ENCODE data around the gene SMC4.

SMC4 gene

DNA sequence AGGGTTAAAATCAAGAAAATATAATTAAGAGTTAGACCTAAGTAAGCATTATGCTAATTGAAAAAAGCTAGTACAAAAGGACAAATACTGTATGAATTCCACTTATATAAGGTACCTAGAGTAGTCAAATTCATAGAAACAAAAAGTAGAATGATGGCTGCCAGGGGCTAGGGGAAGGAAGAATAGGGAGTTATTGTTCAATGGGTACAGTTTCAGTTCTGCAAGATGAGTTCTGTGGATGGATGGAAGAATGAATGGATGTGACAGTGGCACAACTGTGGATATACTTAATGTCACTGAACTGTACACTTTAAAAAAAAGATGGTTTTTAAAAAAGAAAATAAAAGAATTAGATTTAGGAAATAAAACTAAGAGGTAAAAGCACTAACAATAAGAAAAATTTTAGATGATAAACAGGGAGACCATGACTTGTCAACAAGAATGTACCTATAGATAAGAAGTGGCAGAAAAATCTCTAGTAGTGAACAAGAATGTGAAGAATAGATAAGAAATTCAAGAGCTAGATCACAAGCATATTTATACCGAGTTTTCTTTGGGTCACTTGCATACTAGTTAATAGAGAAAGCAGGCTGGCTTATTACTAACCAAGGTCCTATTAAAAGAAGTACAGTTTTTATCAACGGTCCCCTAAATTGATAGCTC lies 6.0 kb upstream of the SMC4 start:
- FAIRE-seq (no peak), DNase-seq (ENCODE audit: insufficient read length, low spot score) (no peak)

DNA sequence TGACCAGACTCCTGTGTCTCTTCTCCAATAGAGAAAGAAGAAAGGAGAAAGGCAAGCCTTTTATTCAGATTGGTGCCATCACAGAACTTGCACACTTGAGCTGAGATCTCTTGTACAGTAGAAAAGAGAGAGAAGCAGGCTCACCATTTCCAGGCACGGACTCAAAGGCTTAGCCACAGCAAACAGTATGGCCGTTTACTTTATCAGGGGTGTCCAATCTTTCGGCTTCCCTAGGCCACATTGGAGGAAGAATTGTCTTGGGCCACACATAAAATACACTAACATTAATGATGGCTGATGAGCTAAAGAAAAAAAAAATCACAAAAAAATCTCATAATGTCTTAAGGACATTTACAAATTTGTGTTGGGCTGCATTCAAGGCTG lies 5.4 kb upstream of the SMC4 start:
- FAIRE-seq (no peak), DNase-seq (ENCODE audit: insufficient read length, low spot score) (no peak)

DNA sequence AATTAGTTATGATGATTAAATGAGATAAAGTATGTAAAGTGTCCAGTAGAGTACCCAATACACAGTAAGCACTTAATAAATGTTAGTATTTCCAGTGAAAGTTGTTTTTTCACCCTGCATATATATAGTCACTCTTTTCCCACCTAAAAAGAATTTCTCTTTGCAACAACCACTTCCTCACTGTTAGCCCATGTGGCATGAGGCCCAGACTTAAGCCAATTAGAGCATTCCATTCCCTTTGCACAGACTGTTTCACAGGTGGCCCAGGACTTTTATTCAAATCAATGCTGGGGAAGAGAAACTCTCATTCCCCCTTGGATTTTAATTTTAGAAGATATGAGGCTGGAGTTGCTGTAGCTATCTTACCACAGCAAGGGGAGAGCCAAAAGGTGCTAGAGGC lies 4.2 kb upstream of the SMC4 start:
- FAIRE-seq = no peak
- peak; percentile 47 for DNase-seq (ENCODE audit: insufficient read length, low spot score)

DNA sequence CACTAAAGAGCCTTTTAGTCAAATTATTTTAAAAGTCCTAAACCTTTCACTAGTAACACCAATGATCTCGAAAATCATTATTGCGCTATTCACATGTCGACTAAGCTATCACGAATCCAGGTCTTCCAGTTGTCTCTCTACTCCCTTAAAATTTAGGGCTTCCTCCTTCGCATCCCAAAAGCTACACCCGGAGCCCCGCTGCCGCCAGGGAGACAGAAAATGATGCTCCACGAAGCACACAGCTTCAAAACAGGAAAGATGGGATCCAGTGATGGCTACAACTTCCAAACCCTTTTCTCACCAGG lies 678 bp upstream of the SMC4 start:
- DNase-seq (ENCODE audit: insufficient read length, low spot score) = no peak
- no peak for FAIRE-seq

DNA sequence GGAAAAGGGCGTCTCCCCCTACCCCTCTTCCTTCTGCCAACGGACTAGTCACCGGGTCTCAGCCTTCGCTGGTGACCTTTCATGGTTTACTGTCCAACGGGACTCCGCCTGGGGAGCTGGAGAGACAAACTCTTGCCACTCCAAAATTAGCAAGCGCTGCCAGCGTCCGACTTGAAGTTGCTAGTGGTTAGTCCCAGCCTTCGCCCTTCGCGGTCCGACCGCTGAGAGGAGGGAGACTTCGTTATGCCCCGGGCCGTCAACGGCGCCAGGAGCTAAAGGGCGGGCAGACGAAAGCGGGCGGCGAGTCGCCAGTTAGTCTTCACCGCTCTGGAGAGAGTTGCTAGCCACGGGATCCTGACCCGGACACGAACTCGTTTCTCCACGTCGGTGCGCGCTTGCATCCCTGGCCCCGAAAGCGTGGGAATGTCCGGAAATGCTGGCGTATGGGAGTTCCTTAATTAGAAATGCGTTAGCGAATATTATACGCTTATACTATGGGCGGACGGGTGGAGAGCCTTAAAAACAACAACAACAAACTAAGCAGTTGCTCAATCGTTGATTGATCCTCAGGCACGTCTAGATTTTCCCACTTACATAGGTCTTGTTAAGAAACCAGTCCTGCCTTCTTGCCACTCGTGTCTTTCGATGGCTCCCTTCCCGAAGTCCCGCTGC lies 716 bp downstream of the SMC4 start:
- FAIRE-seq (no peak), DNase-seq (ENCODE audit: insufficient read length, low spot score) (no peak)

DNA sequence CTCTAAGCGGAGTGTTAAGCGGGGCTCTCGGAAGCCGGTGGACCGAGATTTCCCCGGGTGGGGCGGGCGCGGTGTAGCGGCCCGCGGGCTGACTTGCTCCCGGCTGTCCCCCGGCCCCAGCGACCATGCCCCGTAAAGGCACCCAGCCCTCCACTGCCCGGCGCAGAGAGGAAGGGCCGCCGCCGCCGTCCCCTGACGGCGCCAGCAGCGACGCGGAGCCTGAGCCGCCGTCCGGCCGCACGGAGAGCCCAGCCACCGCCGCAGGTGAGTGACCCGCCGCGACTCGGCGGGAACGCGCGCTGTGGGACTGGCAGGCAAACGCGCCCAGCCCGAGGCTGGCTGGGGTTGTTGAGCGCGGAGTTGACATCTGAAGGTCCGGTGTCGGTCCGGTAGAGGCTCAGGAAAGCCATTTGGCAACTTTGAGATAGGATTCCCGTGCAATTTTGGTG lies 1.3 kb downstream of the SMC4 start:
- DNase-seq (ENCODE audit: insufficient read length, low spot score) = no peak
- FAIRE-seq = no peak

DNA sequence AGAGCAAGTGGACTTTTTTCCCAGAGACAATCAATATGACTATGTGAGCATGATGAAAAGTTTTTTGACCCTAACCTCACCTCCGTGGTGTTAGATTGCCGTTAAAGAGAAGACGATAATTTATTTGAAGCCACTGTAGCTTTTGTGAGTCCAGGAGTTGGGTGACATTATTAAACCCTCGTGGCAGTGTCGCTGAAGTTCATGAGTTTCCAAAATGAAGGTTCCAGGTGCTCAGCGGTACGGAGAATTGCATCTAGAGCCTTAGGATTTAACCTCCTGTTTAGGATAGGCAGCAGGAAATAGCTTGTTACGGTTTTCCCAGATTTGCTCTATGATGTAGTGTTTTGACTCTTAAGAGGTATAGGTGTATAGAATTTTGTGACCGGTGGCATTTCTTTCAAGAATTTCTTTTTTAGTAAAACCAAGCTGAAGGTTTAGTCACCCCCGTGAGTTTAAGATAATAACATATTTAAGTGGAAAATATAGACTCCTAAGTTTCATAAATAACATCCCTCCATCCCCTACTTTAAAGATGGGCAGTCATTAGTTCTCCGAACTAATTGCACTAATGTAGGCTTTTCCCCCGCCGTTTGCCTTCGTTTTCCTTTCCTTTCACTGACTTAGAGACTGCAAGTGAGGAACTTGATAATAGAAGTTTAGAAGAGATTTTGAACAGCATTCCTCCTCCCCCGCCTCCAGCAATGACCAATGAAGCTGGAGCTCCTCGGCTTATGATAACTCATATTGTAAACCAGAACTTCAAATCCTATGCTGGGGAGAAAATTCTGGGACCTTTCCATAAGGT lies 2.0 kb downstream of the SMC4 start:
- FAIRE-seq = no peak
- DNase-seq (ENCODE audit: insufficient read length, low spot score) = peak; percentile 26

DNA sequence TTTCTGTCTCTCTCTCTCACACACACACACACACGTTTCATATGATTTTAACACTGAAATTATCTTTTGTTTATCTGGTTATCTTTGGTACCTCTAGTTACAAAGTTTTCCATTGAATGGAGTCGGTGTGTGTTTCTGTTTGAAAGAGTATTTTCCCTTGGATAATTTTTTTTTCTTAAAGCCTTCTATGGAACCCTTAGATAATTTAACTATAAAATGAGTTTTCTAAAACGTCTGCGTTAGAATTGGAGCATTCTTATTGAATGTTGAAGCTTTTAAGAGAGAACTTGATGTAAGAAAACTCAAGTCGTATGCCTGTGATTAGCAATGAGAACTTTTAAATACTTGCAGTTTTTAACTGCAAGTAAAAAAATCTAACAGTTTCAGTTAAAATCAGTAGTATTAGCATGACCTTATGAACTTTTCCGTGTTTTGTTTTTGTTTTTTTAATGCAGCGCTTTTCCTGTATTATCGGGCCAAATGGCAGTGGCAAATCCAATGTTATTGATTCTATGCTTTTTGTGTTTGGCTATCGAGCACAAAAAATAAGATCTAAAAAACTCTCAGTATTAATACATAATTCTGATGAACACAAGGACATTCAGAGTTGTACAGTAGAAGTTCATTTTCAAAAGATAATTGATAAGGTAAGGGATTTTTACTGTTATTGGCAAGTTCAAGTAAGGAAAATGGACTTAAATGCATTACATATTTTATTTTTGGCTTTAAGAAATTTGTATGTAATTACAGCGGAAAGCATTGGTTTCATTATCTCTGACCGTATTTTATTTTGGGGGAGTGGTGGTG lies 3.0 kb downstream of the SMC4 start:
- no peak for FAIRE-seq
- DNase-seq (ENCODE audit: insufficient read length, low spot score) = no peak

DNA sequence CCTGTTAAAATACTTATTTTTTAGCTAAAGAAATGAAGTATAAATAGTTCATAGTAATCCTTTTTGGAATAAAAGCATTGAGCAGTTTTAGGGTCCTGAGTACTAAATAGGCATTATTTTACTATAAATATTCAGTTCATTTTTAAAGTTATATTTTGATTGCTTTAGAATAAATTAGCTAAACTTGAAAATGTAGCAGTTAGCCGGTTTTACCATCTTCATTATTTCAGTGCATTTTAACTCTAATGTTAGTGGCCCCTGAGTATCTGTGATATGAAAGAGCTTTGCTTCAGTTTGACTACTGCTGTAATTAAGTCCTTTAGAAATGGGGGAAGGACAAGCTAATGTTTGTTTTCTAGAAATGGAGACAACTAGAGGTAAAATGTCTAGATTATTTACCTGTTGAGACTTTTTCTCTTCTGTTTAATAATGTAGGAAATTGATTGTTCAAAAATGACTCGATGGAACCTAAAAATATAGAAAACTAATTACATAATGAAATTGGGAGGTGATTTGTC lies 3.6 kb downstream of the SMC4 start:
- FAIRE-seq (no peak), DNase-seq (ENCODE audit: insufficient read length, low spot score) (no peak)

DNA sequence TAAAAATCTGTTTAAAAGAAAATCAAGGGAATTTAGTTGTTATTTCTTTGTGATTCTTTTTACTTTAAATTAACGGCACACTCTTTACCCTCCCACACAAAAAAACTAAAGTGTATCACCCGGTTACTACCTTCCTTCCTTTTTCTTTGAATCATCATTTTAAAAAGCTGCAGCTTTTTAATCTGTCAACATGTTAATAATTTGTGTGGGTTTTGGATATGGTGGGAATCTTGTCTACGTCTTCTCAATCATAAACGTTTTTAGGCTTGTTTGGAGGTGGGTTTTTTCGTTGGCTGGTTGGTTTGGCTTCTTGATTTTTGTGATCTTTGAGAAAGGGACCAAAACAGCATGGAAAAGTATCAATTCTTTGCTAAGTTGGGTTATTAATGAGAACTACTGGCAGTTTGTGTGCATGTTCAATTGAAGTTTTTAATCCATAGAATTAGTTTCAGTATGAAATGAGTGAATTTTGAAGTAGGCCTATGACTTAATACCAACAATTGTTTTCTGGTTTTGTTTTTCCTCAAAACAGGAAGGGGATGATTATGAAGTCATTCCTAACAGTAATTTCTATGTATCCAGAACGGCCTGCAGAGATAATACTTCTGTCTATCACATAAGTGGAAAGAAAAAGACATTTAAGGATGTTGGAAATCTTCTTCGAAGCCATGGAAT lies 4.5 kb downstream of the SMC4 start:
- DNase-seq (ENCODE audit: insufficient read length, low spot score) (no peak), FAIRE-seq (no peak)

DNA sequence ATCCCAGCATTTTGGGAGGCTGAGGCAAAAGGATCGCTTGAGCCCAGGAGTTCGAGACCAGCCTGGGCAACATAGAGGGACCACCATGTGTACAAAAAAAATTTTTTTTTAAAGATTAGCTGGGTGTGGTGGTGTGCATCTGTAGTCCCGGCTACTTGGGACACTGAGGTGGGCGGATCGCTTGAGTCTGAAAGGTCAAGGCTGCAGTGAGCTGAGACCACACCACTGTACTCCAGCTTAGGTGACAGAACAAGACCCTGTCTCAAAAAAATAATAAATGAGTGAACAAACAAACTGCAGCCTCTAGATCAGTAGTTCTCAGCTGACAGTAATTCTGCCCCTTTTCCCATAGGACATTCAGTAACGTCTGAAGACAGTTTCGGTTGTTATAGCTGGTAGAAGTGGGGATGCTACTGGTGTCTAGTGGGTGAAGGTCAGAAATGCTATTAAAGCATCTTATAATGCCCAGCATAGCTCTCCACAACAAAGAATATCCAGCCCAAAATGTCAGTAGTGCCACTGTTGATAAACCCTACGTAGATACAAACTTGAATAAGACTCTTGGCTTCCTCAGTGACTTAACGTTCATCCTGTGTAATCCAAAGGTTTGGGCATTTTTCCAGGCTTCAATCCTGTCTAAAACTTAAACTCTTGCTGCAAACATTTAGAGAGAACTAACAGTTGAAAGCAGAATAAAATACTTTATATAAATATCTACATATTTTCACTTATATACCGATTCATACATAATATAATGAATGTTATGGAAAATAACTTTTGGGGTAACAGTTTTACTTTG lies 10.6 kb downstream of the SMC4 start:
- no peak for FAIRE-seq

DNA sequence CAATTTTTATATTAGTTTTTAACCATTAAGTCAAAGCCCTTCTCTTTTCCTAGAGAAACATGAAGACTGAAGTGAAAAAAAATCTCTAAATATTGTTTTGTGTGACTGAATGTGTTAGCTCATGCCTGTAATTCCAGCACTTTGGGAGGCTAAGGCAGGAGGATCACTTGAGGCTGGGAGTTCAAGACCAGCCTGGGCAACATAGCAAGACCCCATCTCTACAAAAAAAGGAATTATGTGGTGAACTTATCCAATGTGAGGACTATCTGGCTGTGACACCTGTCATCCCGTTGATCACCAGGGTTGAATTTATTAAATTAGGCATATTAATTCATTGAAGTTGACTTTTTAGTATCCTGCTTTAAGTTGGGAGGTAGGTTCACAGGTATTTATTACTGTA lies 13.0 kb downstream of the SMC4 start:
- no peak for FAIRE-seq
- no peak for DNase-seq (ENCODE audit: insufficient read length, low spot score)

More for the DNA sequence above, 10.6 kb downstream of the SMC4 start:
- DNase-seq (ENCODE audit: insufficient read length, low spot score) = no peak

DNA sequence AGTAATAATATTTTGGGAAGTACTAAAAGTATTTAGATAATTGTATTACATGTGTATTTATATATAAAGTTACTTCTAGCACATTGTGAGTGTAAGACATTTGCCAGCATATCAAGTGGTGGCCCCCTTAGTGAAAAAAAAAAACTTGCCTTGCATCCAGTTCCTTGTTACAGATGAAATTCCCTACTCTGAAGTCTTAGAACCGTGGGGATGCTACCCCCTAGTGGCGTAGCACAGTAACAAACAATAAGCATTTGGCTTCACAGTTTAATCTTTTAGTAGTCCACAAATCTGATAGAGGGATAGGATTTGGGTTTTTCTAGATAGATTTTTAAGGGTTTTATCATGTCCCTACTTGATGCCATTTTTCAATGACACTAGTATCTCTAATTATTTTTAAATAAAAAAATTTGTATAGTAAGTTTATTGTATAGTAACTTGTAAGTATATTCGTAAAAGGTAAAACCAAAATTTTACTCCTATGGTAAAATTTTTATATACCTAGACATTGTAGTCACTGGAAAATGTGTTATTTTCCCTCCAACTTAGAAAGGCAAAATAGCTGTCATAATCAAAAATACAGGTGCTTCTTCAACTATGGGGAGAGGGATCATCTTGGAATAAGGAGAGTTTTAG lies 14.3 kb downstream of the SMC4 start:
- peak; percentile 47 for DNase-seq (ENCODE audit: insufficient read length, low spot score)

DNA sequence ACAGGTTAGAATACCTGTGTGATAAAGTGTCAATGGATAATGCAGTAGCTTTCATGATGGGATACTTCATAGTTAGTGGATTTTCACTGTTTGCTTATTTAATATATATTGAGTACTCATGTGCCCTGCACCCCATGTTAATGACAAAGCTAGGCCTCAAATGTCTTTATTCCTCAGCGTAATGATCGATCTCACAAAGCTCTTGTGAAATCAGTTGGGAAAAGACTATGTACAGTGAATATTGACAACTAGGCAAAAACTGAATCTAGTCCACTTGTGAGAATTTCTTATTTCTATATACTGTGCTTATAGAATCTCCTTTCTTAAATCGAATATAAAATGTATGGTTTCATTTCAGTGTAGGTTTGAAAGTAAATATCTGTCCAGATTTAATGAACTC lies 17.9 kb downstream of the SMC4 start:
- FAIRE-seq = no peak

More for the DNA sequence above, 14.3 kb downstream of the SMC4 start:
- no peak for FAIRE-seq

DNA sequence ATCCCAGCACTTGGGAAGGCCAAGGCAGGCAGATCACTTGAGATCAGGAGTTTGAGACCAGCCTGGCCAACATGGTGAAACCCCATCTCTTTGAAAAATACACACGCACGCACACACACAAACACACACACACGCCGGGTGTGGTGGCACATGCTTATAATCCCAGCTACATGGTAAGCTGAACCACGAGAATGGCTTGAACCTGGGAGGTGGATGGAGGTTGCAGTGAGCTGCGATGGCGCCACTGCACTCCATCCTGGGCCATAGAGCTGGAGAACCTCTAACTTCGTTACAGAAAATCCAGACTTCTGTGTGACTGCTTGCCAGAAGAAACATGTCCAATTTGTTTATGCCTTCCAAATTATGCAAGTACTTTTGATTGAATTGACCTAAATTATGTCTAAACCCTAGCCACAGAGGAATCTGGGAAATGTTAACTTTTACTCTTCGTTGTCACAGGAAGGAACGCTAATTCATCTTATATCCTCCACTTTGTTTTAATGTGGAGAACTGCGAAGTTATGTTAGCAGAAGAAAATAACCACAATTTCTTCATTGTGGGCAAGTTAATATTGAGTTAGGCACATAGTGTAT lies 28.5 kb downstream of the SMC4 start:
- no peak for DNase-seq (ENCODE audit: insufficient read length, low spot score)
- no peak for FAIRE-seq

More for the DNA sequence above, 17.9 kb downstream of the SMC4 start:
- DNase-seq (ENCODE audit: insufficient read length, low spot score) = no peak

DNA sequence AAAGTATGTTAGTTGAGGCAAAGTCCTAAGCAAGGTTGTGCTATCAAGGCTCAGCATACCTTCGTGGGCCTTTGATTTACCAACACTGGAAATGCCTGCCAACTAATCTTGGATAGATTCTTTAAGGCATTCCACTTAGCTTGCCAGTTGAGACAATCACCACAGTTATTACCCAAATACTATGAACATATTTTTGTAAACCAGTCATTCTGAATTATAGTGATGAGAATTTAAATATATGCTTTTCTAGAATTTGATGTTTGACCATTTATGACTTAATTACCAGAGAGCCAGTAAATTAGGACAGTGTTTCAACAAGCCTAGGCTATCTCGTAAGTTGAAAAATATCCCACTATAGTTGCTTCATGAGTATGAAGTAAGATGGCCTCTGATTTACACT lies 34.6 kb downstream of the SMC4 start:
- DNase-seq (ENCODE audit: insufficient read length, low spot score) (no peak), FAIRE-seq (no peak)

DNA sequence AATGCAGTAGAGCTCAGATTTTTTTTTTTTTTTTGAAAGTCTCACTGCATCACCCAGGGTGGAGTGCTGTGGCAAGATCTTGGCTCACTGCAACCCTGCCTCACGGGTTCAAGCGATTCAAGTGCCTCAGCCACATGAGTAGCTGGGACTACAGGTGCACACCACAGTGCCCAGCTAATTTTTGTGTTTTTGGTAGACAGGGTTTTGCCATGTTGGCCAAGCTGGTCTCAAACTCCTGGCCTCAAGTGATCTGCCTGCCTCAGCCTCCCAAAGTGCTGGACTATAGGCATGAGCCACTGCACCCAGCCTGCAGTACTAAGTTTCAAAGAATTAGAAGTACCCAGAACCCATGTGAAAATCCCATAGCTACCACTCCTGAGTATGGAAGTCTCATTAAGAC lies 35.6 kb downstream of the SMC4 start:
- no peak for DNase-seq (ENCODE audit: insufficient read length, low spot score)
- no peak for FAIRE-seq

DNA sequence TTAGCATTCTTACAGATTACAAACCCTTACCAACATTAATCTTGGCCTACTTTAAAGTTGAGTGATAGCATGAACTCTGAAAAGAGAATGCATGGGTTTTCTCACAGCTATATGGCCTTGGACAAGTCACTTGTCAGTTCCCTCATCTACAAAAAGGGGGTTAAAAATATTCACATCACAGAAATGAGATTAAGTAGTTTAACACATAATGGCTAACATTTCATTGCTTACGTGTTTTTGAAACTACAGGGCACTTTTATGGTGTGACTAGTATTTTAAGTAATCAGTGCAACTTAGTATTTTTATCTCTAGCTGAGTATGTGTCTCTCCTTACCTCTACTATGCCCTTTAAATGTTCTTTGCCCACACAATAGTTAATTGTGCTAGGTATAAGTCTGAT lies 36.3 kb downstream of the SMC4 start:
- FAIRE-seq = no peak
- no peak for DNase-seq (ENCODE audit: insufficient read length, low spot score)

DNA sequence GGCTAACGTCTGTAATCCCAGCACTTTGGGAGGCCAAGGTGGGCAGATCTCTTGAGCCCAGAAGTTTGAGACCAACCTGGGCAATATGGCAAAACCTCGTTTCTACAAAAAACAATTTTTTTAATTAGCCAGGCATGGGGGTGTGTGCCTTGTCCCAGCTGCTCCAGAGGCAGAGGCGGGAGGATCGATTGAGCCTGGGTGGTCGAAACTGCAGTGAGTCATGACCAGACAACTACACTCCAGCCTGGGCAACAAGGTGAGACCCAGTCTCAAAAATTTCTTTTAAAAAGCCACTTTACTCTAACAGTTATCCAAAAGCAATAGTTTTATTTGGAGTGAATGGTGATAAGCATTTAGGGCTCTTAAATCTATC lies 37.6 kb downstream of the SMC4 start:
- DNase-seq (ENCODE audit: insufficient read length, low spot score) (no peak), FAIRE-seq (no peak)

Data from HTR-8/SVneo (cell line).